Hematopoietic multipotent progenitor cell treated with erythropoietin and hydrocortisone succinate and interleukin-3 and kit ligand, for 17 days (in vitro differentiated cells): ENCODE measurements around the gene CPLANE2.
"Not testable (repeated sequence)": the region's sequence is repeated elsewhere in the genome, so short reads cannot be mapped to it uniquely, and the experiment has no call there.

Source experiments
- DNase-seq: peaks from one replicate; pipeline ENCODE4 v3.0.0-alpha.2; 2015; ENCODE audit warnings: low spot score

Gene CPLANE2

GRCh38 chr1:16236511-16237342, at the start of gene CPLANE2:
CPLANE2 (minus strand) TSS chr1:16237183; CDS start chr1:16236742, 441 bp downstream.
- DNase-seq: peak; percentile 96

DNA sequence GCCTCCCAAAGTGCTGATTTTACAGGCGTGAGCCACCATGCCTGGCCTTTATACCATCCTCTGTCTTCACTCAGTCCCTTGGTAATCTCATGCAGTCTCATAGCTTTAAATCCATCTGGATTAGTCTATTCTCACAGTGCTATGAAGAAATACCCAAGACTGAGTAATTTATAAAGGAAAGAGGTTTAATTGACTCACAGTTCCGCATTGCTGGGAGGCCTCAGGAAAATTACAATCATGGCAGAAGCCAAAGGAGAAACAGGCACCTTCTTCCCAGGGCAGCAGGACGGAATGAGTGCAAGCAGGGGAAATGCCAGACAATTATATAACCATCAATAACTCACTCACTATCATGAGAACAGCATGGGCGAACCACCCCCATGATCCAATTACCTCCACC, 49.1 kb upstream of the CPLANE2 start:
- DNase-seq: no peak

- no peak for DNase-seq
Measured at GRCh38 chr1:16281765-16282164, 44.8 kb upstream of the CPLANE2 start.

DNA sequence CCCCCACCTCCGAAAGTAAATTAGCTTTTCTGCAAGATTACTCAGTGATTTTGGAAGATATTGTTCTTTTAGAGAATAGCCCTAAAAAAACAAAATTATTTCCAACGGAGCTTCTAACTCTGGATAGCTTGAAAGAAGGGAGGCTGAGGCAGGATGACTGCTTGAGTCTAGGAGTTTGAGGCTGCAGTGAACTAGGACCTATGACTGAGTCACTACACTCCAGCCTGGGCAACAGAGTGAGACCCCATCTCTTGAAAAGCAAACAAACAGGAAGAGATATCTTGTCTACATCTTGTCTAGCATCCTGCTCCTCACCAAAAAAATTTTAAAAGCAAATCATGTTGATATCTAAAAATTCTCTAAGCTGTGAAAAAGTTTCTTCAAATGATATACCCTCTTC, 42.2 kb upstream of the CPLANE2 start:
- no peak for DNase-seq

GRCh38 chr1:16276302-16277030, 39.5 kb upstream of the CPLANE2 start:
- DNase-seq: no peak

DNA sequence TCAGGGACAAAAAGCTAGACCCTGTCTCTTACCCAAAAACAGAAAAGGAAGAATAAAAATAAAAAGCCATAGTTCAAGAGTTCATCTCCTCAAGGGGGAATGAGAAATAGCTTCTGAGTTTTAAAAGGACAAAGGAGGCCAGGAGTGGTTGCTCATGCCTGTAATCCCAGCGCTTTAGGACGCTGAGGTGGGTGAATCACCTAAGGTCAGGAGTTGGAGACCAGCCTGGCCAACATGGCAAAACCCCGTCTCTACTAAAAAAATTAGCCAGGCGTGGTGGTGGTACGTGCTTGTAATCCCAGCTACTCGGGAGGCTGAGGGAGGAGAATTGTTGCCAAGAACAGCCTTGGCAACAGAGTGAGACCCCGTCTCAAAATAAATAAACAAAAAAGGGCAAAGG, 38.6 kb upstream of the CPLANE2 start:
- no peak for DNase-seq

GRCh38 chr1:16267690-16268180, 30.8 kb upstream of the CPLANE2 start:
- DNase-seq: no peak

DNA sequence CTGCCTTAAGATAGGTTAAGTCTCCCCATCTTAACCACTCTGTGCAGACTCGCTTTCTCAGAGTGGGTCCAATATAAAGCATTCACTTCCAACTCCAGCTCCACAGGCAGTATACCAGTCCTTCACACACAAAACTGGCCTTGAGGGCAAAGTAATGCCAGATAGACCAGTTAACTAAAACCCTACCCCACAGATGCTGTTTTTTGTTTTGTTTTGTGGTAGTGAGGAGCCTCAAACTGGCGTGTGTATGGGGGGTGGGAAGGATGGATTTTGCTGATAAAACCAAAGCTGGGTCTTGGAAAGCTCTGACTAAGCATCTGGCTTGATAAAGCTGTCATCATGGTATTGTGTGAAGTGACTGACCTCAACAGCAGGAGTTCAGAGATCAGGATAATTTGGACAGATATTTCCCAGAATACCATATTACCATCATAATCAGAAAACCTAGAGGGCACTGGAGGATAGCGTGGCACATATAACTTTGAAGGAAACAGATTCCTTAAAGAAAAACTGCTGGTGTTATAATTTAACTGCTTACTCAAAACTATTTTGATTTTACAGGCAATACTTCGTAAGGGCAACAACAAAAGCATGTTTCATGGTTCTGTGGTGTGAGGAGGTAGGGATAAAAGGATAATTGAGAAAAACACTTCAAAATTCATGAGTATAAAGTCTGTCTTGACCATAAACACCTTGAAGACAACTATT, 29.6 kb upstream of the CPLANE2 start:
- DNase-seq: no peak

DNA sequence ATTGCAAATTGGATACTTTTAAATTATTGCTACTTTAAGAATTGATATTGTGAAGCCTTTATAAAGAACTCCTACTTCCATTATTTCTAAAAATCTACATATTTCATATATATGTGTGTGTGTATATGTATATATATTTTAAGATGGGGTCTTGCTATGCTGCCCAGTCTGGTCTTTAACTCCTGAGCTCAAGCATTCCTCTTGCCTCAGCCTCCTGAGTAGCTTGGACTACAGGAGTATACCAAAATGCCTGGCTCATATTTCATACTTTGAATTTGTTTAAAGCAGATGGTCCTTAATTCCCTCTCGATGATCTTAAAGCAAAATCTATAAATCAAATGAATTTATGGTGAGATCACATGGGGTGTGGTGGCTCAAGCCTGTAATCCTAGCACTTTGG, 25.1 kb upstream of the CPLANE2 start:
- DNase-seq: no peak

- DNase-seq: no peak
Measured at GRCh38 chr1:16260814-16261213, 23.8 kb upstream of the CPLANE2 start.

DNA sequence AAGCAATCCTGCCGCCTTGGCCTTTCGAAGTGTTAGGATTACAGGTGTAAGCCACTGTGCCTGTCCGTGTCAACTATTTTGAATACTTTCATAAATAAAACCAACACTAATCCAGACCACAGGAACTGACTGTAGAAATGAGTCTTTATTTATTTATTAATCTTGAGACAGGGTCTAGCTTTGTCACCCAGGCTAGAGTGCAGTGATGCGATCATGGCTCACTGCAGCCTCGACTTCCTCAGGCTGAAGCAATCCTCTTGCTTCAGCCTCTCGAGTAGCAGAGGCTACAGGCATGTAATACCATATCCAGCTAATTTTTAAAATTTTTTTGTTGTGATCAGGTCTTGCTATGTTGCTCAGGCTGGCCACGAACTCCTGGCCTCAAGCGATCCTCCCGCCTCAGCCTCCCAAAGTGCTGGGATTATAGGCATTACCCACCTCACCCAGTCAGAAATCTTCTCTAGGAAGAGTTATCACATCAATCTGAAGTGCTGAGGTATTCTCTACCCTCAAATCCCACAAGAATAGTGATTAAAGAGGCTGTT, 21.7 kb upstream of the CPLANE2 start:
- no peak for DNase-seq

DNA sequence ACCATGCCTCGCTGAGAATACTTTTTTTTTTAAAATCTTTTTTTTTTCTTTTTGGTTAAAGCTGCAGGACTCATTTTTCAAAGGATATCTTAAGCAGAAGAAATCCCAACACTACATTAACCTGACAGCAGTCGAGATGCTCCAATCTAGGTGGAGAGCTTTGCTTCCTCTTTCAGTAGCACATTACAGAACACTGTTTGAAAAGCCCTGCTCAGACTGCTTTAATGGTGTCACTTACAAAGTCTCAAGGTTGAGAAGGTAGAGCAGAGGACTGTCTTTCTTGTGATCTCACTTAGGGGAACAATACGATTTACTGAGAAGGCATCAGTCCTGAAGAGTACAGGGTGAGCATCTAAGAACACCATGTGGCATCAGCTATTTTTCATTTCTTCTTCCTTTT, 21.0 kb upstream of the CPLANE2 start:
- no peak for DNase-seq

- not testable (repeated sequence) for DNase-seq
Measured at GRCh38 chr1:16257556-16257955, 20.6 kb upstream of the CPLANE2 start.

- no peak for DNase-seq
Measured at GRCh38 chr1:16256478-16256877, 19.5 kb upstream of the CPLANE2 start.

DNA sequence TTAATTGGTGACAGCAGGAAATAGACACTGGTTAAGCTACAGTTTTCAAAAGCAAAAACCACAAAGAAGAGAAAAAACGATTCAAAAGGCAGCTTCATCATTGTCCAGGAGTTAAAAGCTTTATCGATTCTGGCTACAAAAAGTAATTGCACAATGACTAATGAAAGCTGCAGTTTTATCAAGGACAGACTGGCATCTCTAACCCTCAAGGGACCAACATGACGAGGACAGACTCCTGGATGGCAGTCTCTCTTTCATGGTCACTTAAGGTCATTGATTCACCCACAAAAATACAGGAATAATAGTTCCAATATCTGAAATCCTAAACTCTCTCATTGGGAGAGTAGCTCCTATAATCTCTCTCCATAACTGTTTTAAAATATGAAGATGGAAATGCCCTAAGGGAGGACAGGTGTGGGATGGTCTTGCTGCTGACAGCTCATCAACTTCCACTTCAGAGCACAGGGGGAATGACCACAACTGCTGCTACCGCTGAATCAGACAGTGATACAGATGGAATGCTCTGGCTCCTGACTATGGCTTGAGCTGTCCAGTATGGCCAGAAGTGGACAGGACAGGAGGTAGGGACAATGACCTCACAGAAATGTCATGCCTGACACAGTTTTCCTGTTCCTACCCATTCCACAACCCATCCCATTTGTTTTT, 17.4 kb upstream of the CPLANE2 start:
- DNase-seq: no peak

DNA sequence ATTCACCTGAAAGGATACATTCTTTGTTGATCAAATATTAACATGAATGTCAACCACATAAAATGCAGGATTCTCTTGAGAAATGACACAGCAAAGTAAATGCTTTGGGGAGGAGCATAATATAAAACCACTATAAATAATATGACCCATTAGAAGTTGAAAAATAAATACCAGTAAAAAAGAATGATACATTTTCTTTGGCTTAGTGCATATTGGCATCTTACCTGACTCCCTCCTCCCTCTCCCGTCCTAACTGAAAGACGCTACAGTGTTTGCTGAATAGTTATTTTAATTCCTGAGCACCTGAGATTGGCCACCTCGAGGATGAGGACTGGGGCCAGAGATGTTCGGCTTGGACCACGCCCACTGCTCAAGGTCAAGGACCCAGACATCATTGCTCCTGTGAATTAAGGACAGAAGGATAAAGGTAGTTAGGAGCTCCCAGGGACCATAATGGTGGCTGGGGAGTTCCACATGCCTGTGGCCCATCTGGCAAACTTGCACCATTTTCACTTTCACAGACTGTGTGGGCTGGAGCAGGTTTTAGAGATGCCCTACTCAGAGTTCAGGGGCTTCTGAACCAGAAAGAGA, 16.4 kb upstream of the CPLANE2 start:
- DNase-seq: no peak

GRCh38 chr1:16252912-16253311, 15.9 kb upstream of the CPLANE2 start:
- DNase-seq: no peak

GRCh38 chr1:16251381-16251780, 14.4 kb upstream of the CPLANE2 start:
- no peak for DNase-seq

GRCh38 chr1:16250524-16251251, 13.7 kb upstream of the CPLANE2 start:
- no peak for DNase-seq

GRCh38 chr1:16249596-16250241, 12.7 kb upstream of the CPLANE2 start:
- DNase-seq: peak; percentile 70
